Measurements from ENCODE around the gene PDZD8.

- TF ChIP-seq CTCF (IDR thresholded peaks at IDR 0.05; ENCODE audit: low read depth, low read length, poor library complexity, severe bottlenecking): no peak
- TF ChIP-seq EZH2phosphoT487 (IDR thresholded peaks at IDR 0.05; ENCODE audit: borderline replicate concordance, low read length): no peak
Measured at GRCh38 chr10:117391436-117392205, 16.4 kb upstream of the PDZD8 start.

Measured in DOHH2 (cell line).